Epithelial cell of proximal tubule (primary cell): ENCODE measurements around the gene LPIN1. TPM values are rescaled to one million over a fixed set of nuclear protein-coding genes. Genes with fewer than 3 reads are reported as not detected.

Source experiments
- DNase-seq: peaks from one replicate; pipeline ENCODE4 v3.0.0-alpha.2; 2011; ENCODE audit warnings: low read depth
- H3K4me3 ChIP-seq: 2 replicates; pipeline ENCODE4 v1.5.1; 2011; ENCODE audit warnings: low read depth, mild to moderate bottlenecking, low read length
- total RNA-seq: library from RNA; depleted of rRNA; stranded (reverse); fragments of >200 nt; gene quantifications from 2 replicates; pipeline ENCODE4 v1.2.3, GENCODE V29; 2015
- TF ChIP-seq, protein P1 (sequence below): conservative IDR thresholded peaks from 2 replicates; pipeline ENCODE4 v1.5.1; 2012; ENCODE audit warnings: low read depth, mild to moderate bottlenecking, low read length

LPIN1 gene
- total RNA-seq: 27.9 and 33.8 TPM in 2 replicates

DNA sequence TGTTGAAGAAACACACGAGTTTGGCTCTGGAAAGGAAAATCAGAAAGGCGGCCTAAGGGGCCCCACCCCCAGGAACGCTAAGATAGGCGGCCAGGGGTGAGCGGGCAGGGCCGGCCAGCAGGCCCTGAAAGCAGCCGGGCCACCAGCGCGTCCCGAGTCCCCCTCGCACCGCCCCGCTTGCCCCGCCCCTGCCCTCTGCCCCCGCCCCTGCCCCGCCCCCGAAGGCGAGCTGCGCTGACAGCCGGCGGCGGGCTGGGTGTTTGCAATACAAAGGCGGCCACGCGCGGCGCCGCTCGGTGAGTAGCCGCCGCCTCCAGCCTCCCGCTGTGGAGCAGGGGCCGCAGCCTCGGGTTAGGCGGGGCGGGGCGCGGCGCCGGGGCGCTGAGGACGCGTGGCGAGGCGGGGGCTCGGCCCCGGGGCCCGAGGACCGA is at the start of gene LPIN1:
LPIN1 (plus strand) TSS at position 257 of the 431 bp plus-strand sequence. CDS start 18,910 bp downstream, outside the sequence.
- no peak for DNase-seq
- TF ChIP-seq, protein P1, sequence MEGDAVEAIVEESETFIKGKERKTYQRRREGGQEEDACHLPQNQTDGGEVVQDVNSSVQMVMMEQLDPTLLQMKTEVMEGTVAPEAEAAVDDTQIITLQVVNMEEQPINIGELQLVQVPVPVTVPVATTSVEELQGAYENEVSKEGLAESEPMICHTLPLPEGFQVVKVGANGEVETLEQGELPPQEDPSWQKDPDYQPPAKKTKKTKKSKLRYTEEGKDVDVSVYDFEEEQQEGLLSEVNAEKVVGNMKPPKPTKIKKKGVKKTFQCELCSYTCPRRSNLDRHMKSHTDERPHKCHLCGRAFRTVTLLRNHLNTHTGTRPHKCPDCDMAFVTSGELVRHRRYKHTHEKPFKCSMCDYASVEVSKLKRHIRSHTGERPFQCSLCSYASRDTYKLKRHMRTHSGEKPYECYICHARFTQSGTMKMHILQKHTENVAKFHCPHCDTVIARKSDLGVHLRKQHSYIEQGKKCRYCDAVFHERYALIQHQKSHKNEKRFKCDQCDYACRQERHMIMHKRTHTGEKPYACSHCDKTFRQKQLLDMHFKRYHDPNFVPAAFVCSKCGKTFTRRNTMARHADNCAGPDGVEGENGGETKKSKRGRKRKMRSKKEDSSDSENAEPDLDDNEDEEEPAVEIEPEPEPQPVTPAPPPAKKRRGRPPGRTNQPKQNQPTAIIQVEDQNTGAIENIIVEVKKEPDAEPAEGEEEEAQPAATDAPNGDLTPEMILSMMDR: no peak
- H3K4me3 ChIP-seq: peak within 1 kb of the TSS; percentile 94

DNA sequence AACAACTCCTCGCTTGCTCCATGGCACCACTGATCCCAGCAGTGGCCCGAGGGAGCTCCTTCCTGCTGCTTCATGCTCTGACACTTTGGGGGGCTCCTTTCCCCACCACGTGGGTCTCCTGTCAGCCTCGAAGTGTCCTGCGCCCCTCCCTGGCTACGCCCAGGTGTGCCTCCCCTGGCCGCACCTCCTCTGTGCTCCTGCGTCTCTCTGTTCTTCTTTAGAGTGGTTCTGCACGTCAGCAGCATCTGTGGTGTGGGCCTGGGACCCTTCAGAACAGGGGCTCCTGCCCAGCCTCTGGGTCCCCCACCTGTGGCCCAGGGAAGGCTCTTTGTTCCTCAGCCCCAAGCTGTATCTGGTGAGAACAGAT is 49.7 kb upstream of the LPIN1 start:
- TF ChIP-seq, protein P1: no peak
- no peak for DNase-seq
- no peak overlapping the region for H3K4me3 ChIP-seq

DNA sequence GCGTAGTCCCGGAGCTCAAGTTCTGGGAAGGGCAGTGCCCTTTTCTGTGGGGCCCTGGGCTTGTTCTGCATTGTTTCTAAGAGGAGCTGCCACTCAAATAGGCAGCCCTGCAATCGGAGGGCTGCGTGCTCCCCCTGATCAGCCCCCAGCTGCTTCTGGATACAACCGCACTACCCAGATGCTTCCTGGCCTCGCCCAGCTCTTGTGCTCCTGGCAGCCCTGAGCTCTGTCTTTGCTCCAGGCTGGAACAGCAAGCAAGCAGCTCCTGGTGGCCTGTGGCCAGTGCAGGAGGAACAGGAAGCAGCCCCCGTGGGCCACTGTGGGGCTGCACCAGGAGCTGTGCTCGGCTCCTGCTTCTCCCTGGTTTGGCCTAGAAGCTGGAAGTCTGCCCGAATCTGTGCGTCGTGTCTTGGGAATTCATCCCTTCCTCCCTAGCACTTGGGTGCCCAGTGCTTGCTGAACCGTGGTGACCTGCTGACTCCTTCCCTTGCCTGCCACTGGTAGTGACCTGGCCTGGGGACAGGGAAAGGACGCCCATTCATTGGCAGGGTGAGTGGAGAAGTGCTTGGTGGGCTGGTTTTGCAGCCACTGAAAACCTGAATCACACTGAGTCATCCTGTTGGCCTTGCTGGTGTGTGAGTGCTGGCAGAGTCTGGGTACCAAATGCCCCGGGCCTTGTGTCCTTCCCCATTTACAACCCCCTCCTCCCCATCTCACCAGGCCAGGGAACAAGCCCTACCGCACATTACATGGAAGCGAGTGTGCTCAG is 49.1 kb upstream of the LPIN1 start:
- H3K4me3 ChIP-seq: no peak overlapping the region
- TF ChIP-seq, protein P1: no peak
- peak; percentile 77 for DNase-seq

DNA sequence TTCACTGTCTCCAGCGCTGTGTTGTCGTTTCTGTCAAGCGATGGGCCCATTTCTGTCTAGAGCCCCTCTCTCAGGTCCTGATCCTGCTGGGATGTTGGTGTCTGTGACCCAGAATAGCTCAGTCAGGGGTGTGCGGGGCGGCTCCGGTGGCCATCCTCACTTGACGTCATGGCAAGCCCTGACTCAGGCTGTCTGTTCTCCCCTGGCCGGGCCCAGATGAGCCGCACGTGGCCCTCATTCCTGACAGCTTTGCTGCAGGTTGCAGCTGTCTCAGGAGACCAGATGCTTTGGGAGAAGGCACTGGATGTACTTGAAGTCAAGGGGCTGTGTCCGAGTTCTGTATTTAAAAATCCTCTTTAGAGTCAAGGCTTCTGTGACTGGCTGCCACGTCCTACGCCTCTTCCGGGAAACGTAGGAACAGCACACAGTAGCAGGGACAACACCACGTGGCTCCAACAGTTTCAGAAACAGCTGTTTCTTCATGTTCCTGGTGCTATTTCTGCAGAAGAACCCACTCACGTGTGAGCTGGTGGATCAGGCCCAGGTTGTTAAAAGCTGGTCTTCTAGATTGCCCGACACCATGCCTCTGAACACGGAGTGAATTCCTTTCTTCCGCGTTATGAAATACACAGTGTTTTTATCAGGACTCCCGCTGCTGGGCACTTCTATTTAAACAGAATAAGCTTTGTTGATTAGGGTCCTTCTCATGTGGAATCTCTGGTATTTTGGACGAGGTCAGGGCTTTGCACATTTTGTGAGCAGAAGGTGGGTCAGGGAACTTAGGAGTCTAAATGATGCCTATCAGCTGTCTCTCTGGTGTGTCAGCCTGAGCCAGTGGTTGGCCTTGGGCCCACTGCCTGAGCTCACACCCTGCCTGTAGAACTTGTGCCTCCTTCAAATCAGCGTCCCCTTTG is 48.2 kb upstream of the LPIN1 start:
- DNase-seq: no peak
- TF ChIP-seq, protein P1: no peak
- H3K4me3 ChIP-seq: no peak overlapping the region

DNA sequence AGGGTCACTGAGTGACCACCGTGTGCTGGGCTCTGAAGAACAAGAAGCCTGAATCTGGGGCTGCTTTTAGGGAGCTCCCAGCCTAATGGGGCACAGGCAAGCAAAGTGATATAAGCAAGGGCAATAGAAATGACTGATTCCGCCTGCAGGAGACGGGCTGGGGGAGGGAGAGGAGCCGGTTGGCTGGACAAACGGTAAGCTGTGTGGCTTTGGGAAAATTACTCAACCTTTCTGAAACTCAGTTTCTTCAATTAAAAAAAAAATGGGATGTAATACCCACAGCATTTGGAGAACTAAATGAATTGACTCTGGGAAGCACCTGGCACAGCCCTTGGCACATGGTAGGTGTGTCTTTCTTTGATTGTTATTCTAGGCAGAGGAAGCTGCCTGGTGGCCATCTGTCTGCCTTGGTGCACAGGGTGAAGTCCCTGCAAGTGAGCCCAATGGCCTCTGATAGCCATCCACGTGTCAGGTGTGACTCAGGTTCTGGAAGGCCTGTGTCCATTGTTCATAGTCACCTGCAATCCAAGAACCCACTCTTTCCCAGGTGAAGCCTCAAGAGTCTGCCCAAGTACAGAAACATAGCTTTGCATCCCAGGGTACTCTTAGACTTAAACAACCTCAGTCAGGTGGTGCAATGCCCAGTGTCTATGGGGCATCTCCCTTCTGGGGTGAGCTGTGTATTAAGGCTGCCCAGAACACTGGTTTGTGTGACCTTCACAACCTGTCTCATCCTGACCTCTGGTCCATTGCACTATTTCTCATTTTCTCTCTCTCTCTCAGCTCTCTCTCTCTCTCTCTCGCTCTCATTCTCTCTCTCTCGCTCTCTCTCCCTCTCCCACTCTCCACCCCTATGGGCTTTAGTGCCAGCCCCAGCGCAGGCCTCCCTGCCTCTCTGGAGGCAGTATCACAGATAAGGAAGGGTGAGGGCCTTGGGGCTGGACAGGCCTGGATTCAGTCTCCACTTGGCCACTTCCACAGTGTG is 46.5 kb upstream of the LPIN1 start:
- H3K4me3 ChIP-seq: no peak overlapping the region
- DNase-seq: no peak
- TF ChIP-seq, protein P1: no peak

- TF ChIP-seq, protein P1: no peak
- no peak for DNase-seq
- H3K4me3 ChIP-seq: no peak overlapping the region
These were observed 45.2 kb upstream of the LPIN1 start for GRCh38 chr2:11701206-11701605.
